Measurements from ENCODE around the gene RBM6. TPM values are rescaled to one million over a fixed set of nuclear protein-coding genes. Genes with fewer than 3 reads are reported as not detected.
A peak's percentile ranks its signal among the peaks of the same experiment; 100 is the strongest.
"Not testable (repeated sequence)": the region's sequence is repeated elsewhere in the genome, so short reads cannot be mapped to it uniquely, and the experiment has no call there.

RBM6 gene
- total RNA-seq, 2 experiments from 2014 or later: 99.3 to 106 TPM

- Mint-ChIP-seq H3K4me3 (no peak overlapping the region), H3K27me3 (no peaks in the 10 kb centered on the region), H3K4me1 (ENCODE audit: low read depth) (no peaks in the 10 kb centered on the region), H3K27ac (no peak overlapping the region), H3K9me3 (no peaks in the 10 kb centered on the region), H3K36me3 (ENCODE audit: low read depth) (peaks cover 51% of the 10 kb centered on the region)
- TF ChIP-seq CTCF (IDR thresholded peaks at IDR 0.05): no peak
- H3K9me3 ChIP-seq (ENCODE audit: control insufficient read depth in 1 of 2, insufficient read depth in 1 of 2, low read length in 2 of 2): no peaks in the 10 kb centered on the region
- no peak for ATAC-seq (ENCODE audit: poor library complexity)
- intact Hi-C loops (cut with DNase I, micrococcal nuclease): no loop called here
- no peaks in the 10 kb centered on the region for H3K4me1 ChIP-seq (ENCODE audit: insufficient read depth, low read length)
- H3K27me3 ChIP-seq (ENCODE audit: control insufficient read depth in 1 of 2, insufficient read depth in 2 of 2, low read length in 2 of 2): no peaks in the 10 kb centered on the region
- H3K27ac ChIP-seq (ENCODE audit: low read depth in 1 of 2, low read length in 2 of 2): no peak overlapping the region
- H3K36me3 ChIP-seq (ENCODE audit: insufficient read depth, low read length): peaks cover 27% of the 10 kb centered on the region
- no peak for DNase-seq
- no peak overlapping the region for H3K4me3 ChIP-seq (ENCODE audit: low read length)
- ChIA-PET POLR2A (no interaction called here), CTCF (no interaction called here)
Measured at GRCh38 chr3:50028346-50028745, 88.4 kb downstream of the RBM6 start.

DNA sequence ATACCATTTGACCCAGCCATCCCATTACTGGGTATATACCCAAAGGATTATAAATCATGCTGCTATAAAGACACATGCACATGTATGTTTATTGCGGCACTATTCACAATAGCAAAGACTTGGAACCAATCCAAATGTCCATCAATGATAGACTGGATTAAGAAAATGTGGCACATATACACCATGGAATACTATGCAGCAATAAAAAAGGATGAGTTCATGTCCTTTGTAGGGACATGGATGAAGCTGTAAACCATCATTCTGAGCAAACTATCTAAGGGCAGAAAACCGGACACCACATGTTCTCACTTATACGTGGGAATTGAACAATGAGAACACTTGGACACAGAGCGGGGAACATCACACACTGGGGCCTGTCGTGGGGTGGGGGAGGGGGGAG, 91.3 kb downstream of the RBM6 start:
- H3K4me1 Mint-ChIP-seq (ENCODE audit: low read depth); H3K4me3 ChIP-seq (ENCODE audit: low read length); H3K27ac ChIP-seq (ENCODE audit: low read depth in 1 of 2, low read length in 2 of 2); CTCF ChIA-PET; POLR2A ChIA-PET; H3K4me1 ChIP-seq (ENCODE audit: insufficient read depth, low read length); intact Hi-C loops (cut with DNase I, micrococcal nuclease); H3K27ac Mint-ChIP-seq; H3K27me3 Mint-ChIP-seq; H3K4me3 Mint-ChIP-seq; H3K27me3 ChIP-seq (ENCODE audit: control insufficient read depth in 1 of 2, insufficient read depth in 2 of 2, low read length in 2 of 2); H3K9me3 Mint-ChIP-seq; ATAC-seq (ENCODE audit: poor library complexity); DNase-seq; H3K9me3 ChIP-seq (ENCODE audit: control insufficient read depth in 1 of 2, insufficient read depth in 1 of 2, low read length in 2 of 2): not testable (repeated sequence)
- H3K36me3 Mint-ChIP-seq (ENCODE audit: low read depth): peaks cover 52% of the 10 kb centered on the region
- H3K36me3 ChIP-seq (ENCODE audit: insufficient read depth, low read length): peaks cover 20% of the 10 kb centered on the region

- Mint-ChIP-seq H3K9me3 (no peaks in the 10 kb centered on the region), H3K27me3 (no peaks in the 10 kb centered on the region), H3K4me3 (no peak overlapping the region), H3K27ac (peak overlapping the region; percentile 30), H3K36me3 (ENCODE audit: low read depth) (peaks cover 68% of the 10 kb centered on the region), H3K4me1 (ENCODE audit: low read depth) (peaks cover 17% of the 10 kb centered on the region)
- DNase-seq (no peak), ATAC-seq (ENCODE audit: poor library complexity) (no peak)
- Histone ChIP-seq H3K9me3 (ENCODE audit: control insufficient read depth in 1 of 2, insufficient read depth in 1 of 2, low read length in 2 of 2) (no peaks in the 10 kb centered on the region), H3K27me3 (ENCODE audit: control insufficient read depth in 1 of 2, insufficient read depth in 2 of 2, low read length in 2 of 2) (no peaks in the 10 kb centered on the region), H3K27ac (ENCODE audit: low read depth in 1 of 2, low read length in 2 of 2) (no peak overlapping the region), H3K4me3 (ENCODE audit: low read length) (no peak overlapping the region), H3K4me1 (ENCODE audit: insufficient read depth, low read length) (peaks cover 4% of the 10 kb centered on the region), H3K36me3 (ENCODE audit: insufficient read depth, low read length) (peaks cover 23% of the 10 kb centered on the region)
- CTCF ChIA-PET: no interaction called here
- no peak for TF ChIP-seq CTCF (IDR thresholded peaks at IDR 0.05)
- POLR2A ChIA-PET: no interaction called here
- intact Hi-C loops (cut with DNase I, micrococcal nuclease): no loop called here
Measured at GRCh38 chr3:50044976-50045375, 105.0 kb downstream of the RBM6 start.

- Mint-ChIP-seq H3K9me3 (no peaks in the 10 kb centered on the region), H3K36me3 (ENCODE audit: low read depth) (peaks cover 71% of the 10 kb centered on the region), H3K27ac (no peak overlapping the region), H3K4me1 (ENCODE audit: low read depth) (peaks cover 4% of the 10 kb centered on the region), H3K27me3 (no peaks in the 10 kb centered on the region), H3K4me3 (no peak overlapping the region)
- Histone ChIP-seq H3K27ac (ENCODE audit: low read depth in 1 of 2, low read length in 2 of 2) (no peak overlapping the region), H3K36me3 (ENCODE audit: insufficient read depth, low read length) (peaks cover 33% of the 10 kb centered on the region), H3K4me3 (ENCODE audit: low read length) (no peak overlapping the region), H3K9me3 (ENCODE audit: control insufficient read depth in 1 of 2, insufficient read depth in 1 of 2, low read length in 2 of 2) (no peaks in the 10 kb centered on the region), H3K4me1 (ENCODE audit: insufficient read depth, low read length) (no peaks in the 10 kb centered on the region), H3K27me3 (ENCODE audit: control insufficient read depth in 1 of 2, insufficient read depth in 2 of 2, low read length in 2 of 2) (no peaks in the 10 kb centered on the region)
- DNase-seq (no peak), ATAC-seq (ENCODE audit: poor library complexity) (no peak)
- POLR2A ChIA-PET: no interaction called here
- no peak for TF ChIP-seq CTCF (IDR thresholded peaks at IDR 0.05)
- intact Hi-C loops (cut with DNase I, micrococcal nuclease): no loop called here
- CTCF ChIA-PET: no interaction called here
Measured at GRCh38 chr3:50047426-50047825, 107.5 kb downstream of the RBM6 start.

Measured in CD4-positive, alpha-beta T cell (primary cell).